Natural killer cell treated with Interleukin-12 subunit alpha and Interleukin-12 subunit beta and Interleukin-15 and Interleukin-18, amount 100 ng/mL, for 72 hours (primary cell): Measurements from ENCODE around the gene UBE2R2. TPM values are rescaled to one million over a fixed set of nuclear protein-coding genes. Genes with fewer than 3 reads are reported as not detected.
"Not testable (repeated sequence)": the region's sequence is repeated elsewhere in the genome, so short reads cannot be mapped to it uniquely, and the experiment has no call there.

Experiments used
- ATAC-seq, 2 donors: fragments of 150-1000 bp; cut with Tn5 transposase in 1 of 2; sonication (Bioruptor Pico), chemical (Tn5 transposase) in 1 of 2; 2 replicates each; pipeline ENCODE4 v1.10.0; 2021
- DNase-seq: peaks from one replicate; pipeline ENCODE4 v3.0.0; 2022; ENCODE audit warnings: low spot score
- H3K27ac Mint-ChIP-seq, 2 donors: 1 replicate in 1 of 2; 2 replicates in 1 of 2; pipeline ENCODE4 v1.8.0; 2022; ENCODE audit warnings: mixed read lengths in 2 of 2, mild to moderate bottlenecking in 1 of 2, moderate library complexity in 1 of 2
- H3K27me3 Mint-ChIP-seq, 2 donors: 1 replicate in 1 of 2; 2 replicates in 1 of 2; pipeline ENCODE4 v1.8.0; 2022; ENCODE audit warnings: mixed read lengths in 2 of 2
- H3K36me3 Mint-ChIP-seq: one replicate; pipeline ENCODE4 v1.8.0; 2022; ENCODE audit warnings: mixed read lengths
- H3K4me1 Mint-ChIP-seq, 2 donors: 1 replicate in 1 of 2; 2 replicates in 1 of 2; pipeline ENCODE4 v1.8.0; 2022; ENCODE audit warnings: low read depth in 2 of 2, mixed read lengths in 2 of 2, mild to moderate bottlenecking in 1 of 2
- H3K4me3 Mint-ChIP-seq: one replicate; pipeline ENCODE4 v1.8.0; 2022; ENCODE audit warnings: mixed read lengths
- H3K9me3 Mint-ChIP-seq: 2 replicates; pipeline ENCODE4 v1.8.0; 2022; ENCODE audit warnings: mixed read lengths
- total RNA-seq, 2 donors: library from RNA; stranded (reverse); gene quantifications; one replicate each; pipeline ENCODE4 v1.2.3, GENCODE V29; 2022

Gene UBE2R2, protein sequence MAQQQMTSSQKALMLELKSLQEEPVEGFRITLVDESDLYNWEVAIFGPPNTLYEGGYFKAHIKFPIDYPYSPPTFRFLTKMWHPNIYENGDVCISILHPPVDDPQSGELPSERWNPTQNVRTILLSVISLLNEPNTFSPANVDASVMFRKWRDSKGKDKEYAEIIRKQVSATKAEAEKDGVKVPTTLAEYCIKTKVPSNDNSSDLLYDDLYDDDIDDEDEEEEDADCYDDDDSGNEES
- 10 to 100 TPM; 37.5 to 40.0 TPM for total RNA-seq

DNA sequence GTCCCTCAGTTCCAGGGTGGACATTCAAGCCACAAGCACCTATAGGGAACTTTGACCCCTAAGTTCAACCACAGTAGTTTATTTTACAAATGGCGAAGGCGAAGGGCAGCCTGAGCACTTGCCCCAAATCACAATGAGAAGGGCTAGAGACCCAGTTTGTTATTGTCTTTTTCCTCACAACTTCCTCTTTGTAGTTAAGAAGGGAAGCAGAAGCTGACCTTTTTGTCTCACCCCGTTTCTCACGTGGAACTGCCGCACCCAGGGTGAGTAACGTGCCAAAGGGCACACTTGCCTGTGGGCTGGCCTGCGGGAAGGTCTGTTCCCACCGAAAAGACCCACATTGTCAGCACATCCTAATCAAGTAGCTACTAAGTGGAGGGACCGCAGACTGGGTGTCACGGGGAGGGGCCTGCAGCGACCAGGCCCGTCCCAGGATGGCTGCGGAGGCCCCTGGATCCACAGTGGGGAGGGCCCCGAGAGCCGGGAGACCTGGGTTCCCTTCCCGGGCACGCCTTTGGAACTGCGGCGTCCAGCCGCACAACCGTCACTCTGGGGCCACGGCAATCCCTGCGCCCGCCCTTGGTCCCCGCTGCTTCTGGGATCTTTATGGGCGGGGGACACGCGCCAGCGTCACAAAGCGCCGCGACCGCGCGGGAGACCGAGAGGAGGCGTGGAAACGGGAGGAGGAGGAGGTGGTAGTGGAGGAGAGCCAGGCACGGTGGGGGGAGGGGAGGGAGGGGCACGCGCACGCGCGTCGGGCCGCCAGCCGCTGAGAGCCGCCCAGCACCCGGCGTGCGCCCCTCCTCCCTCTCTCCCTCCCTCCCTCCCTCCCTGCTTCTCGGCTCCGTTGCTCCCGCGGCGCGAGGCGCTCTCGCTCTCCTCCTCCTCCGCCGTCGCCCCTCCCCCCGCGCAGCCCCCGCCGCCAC, at the start of gene UBE2R2:
TSS of gene UBE2R2 (plus strand) at position 834 of the 926 bp plus-strand sequence. CDS start 598 bp downstream, outside the sequence.
- H3K27ac Mint-ChIP-seq = peak within 1 kb of the TSS; percentile 88 to 92
- peaks cover 47 to 54% of the 10 kb centered on the region in 2 donors for H3K4me1 Mint-ChIP-seq
- H3K9me3 Mint-ChIP-seq = no peaks in the 10 kb centered on the region
- H3K27me3 Mint-ChIP-seq = no peaks in the 10 kb centered on the region
- peaks cover 7% of the 10 kb centered on the region for H3K36me3 Mint-ChIP-seq
- H3K4me3 Mint-ChIP-seq = peak within 1 kb of the TSS; percentile 87
- DNase-seq = peak; percentile 93
- peak; percentile 87 to 91 for ATAC-seq

DNA sequence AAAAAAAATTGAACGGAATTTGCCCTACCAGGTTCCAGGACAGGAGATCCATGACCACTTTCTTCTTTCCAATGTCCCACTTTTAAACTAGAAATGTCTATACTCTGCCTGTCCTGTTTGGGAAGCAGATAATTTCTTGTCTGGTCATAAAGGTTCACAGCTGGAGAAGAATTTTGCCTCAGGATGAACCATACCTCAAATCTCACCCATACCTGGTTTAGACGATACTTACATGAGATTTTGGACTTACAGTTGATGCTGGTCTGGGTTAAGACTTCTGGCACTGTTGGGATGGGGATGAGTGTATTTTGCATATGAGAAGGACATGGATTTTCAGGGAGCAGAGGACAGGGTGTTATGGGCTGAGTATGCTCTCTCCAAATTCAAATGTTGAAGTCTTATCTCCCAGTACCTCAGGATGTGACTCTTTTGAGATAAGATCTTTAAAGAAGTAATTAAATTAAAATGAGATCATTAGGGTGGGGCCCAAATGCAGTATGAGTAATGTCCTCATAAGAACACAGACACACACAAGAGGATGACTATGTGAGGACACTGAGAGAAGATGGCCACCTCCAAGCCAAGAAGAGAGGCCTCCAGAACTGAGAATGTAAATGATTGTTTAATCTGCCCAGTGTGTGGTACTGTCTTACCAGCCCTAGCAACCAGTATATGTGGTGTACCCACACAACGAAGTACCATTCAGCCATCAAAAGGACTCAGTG, 46.6 kb upstream of the UBE2R2 start:
- not testable (repeated sequence) for H3K9me3 Mint-ChIP-seq, H3K4me3 Mint-ChIP-seq, H3K36me3 Mint-ChIP-seq, H3K27me3 Mint-ChIP-seq, H3K4me1 Mint-ChIP-seq, H3K27ac Mint-ChIP-seq, DNase-seq
- ATAC-seq = peak in 1 of 2 donors; percentile 53

GRCh38 chr9:33773135-33773534, 43.8 kb upstream of the UBE2R2 start:
- not testable (repeated sequence) for ATAC-seq, H3K27me3 Mint-ChIP-seq, H3K4me1 Mint-ChIP-seq, H3K9me3 Mint-ChIP-seq, H3K4me3 Mint-ChIP-seq, DNase-seq, H3K36me3 Mint-ChIP-seq, H3K27ac Mint-ChIP-seq

DNA sequence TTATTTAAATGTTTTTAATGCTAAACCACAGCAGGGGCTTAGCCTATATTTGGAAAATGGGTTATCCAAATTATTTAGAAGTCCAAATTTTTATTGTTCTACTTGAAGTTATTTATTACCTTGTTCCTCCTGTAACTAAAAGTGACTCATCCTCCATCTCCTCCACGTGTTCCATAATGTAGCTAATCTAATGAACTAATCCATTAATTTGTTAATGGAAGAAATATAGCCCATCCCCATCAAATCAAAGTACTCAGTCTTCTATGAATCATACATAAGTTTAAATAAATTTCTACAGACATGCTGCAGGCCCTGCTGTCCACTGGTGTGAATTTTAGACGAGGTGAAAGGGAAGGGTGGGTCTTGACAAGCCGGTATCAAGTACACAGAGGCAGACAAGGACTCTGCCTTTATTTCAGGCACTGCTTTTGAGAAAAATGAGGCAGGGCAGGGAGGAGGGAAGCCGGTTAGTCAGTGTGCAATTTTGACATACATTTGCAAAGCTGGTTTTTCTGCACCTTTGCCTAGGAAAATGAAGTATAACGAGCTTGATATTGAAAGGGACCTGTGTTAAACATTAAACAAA, 42.8 kb upstream of the UBE2R2 start:
- H3K36me3 Mint-ChIP-seq, H3K9me3 Mint-ChIP-seq, ATAC-seq, H3K27ac Mint-ChIP-seq, H3K4me1 Mint-ChIP-seq, H3K4me3 Mint-ChIP-seq, DNase-seq: not testable (repeated sequence)
- H3K27me3 Mint-ChIP-seq = peaks cover 7 to 10% of the 10 kb centered on the region in 2 donors

DNA sequence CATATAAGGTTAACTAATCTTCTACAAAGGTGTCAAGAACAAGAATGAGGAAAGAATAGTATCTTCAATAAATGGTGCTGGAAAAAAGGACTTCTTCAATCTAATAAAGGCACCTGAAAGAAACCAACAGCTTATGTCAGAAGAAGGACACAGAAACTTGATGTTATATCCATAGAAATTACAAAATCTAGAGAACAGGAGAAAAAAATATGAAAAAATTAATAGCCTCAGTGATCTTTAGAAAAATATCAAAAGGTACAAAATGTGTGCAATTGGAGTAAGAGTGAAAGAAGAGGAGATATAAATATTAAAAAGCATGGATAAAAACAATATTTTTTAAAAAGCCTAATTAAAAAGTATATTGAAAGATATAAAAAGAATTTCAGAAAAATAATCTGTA, 40.4 kb upstream of the UBE2R2 start:
- Mint-ChIP-seq H3K9me3 (no peaks in the 10 kb centered on the region), H3K27ac (no peak overlapping the region), H3K4me1 (peaks cover 5 to 8% of the 10 kb centered on the region in 2 donors), H3K27me3 (peaks cover 7 to 12% of the 10 kb centered on the region in 2 donors), H3K4me3 (no peak overlapping the region), H3K36me3 (no peaks in the 10 kb centered on the region)
- ATAC-seq (no peak), DNase-seq (no peak)

DNA sequence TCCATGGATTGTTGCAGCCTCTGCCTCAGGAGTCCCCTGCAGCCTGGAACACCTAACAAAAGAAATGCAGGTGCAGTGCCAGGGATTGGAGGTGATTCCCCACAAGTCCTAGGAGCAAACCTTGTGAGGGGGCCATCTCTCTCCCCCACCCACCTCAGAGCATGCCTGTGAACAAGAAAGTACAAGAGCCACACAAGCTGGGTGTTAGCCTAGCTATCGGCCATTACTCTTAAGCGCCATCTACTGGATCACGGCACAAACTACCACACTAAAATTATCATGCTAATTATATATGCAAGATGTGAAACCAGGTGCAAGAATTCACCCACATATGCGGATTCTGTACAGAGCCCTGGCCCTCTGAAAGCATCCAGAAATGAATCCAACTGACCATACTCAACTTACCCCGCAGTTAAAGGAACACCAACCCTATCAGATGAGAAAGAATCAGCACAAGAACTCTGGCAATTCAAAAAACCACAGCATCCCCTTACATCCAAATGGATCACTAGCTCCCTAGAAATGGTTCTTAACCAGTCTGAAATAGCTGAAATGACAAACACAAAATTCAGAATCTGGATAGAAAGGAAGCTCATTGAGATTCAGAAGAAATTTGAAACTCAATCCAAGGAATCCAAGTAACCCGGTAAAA, 38.1 kb upstream of the UBE2R2 start:
- no peak for DNase-seq
- Mint-ChIP-seq H3K4me3 (no peak overlapping the region), H3K9me3 (no peaks in the 10 kb centered on the region)

DNA sequence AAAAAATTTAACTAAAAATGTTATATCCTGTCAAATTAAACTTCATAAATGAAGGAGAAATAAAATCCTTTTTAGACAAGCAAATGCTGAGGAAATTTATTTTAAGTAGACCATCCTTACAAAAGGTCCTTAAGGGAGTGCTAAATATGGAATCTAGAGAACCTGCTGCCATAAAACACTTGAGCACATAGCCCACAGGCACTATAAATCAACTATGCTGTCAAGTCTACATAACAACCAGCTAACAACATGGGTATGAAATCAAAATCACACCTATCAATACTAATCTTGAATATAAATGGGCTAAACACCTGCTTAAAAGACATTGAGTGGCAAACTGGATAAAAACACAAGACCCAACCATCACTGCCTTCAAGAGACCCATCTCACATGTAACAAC, 36.7 kb upstream of the UBE2R2 start:
- H3K9me3 Mint-ChIP-seq = no peaks in the 10 kb centered on the region
- H3K36me3 Mint-ChIP-seq = no peaks in the 10 kb centered on the region
- peaks cover 8 to 9% of the 10 kb centered on the region in 2 donors for H3K4me1 Mint-ChIP-seq
- peaks cover 12 to 15% of the 10 kb centered on the region in 2 donors for H3K27me3 Mint-ChIP-seq
- no peak overlapping the region for H3K27ac Mint-ChIP-seq
- no peak for DNase-seq
- no peak for ATAC-seq
- H3K4me3 Mint-ChIP-seq = no peak overlapping the region

More for the DNA sequence above, 38.1 kb upstream of the UBE2R2 start:
- Mint-ChIP-seq H3K4me1 (peaks cover 8 to 9% of the 10 kb centered on the region in 2 donors), H3K27me3 (peaks cover 12 to 13% of the 10 kb centered on the region in 2 donors), H3K27ac (no peak overlapping the region), H3K36me3 (no peaks in the 10 kb centered on the region)
- ATAC-seq = peak; percentile 66 to 76

GRCh38 chr9:33781736-33782135, 35.2 kb upstream of the UBE2R2 start:
- peaks cover 8 to 23% of the 10 kb centered on the region in 2 donors for H3K27me3 Mint-ChIP-seq
- no peak overlapping the region for H3K4me3 Mint-ChIP-seq
- no peak overlapping the region for H3K27ac Mint-ChIP-seq
- no peaks in the 10 kb centered on the region for H3K9me3 Mint-ChIP-seq
- peaks cover 5 to 9% of the 10 kb centered on the region in 2 donors for H3K4me1 Mint-ChIP-seq
- ATAC-seq (no peak), DNase-seq (no peak)
- no peaks in the 10 kb centered on the region for H3K36me3 Mint-ChIP-seq

GRCh38 chr9:33782395-33783152, 34.4 kb upstream of the UBE2R2 start:
- no peak overlapping the region for H3K27ac Mint-ChIP-seq
- no peak overlapping the region for H3K4me3 Mint-ChIP-seq

GRCh38 chr9:33785914-33786313, 31.0 kb upstream of the UBE2R2 start:
- Mint-ChIP-seq H3K36me3 (no peaks in the 10 kb centered on the region), H3K4me1 (peaks cover 0 to 4% of the 10 kb centered on the region in 2 donors), H3K9me3 (no peaks in the 10 kb centered on the region), H3K4me3 (no peak overlapping the region), H3K27me3 (peaks cover 11 to 21% of the 10 kb centered on the region in 2 donors), H3K27ac (no peak overlapping the region)
- no peak for ATAC-seq
- DNase-seq = no peak

More at GRCh38 chr9:33782395-33783152, 34.4 kb upstream of the UBE2R2 start:
- Mint-ChIP-seq H3K4me1 (peaks cover 5 to 9% of the 10 kb centered on the region in 2 donors), H3K27me3 (peaks cover 11 to 21% of the 10 kb centered on the region in 2 donors), H3K9me3 (no peaks in the 10 kb centered on the region), H3K36me3 (no peaks in the 10 kb centered on the region)
- DNase-seq = no peak
- ATAC-seq = no peak

DNA sequence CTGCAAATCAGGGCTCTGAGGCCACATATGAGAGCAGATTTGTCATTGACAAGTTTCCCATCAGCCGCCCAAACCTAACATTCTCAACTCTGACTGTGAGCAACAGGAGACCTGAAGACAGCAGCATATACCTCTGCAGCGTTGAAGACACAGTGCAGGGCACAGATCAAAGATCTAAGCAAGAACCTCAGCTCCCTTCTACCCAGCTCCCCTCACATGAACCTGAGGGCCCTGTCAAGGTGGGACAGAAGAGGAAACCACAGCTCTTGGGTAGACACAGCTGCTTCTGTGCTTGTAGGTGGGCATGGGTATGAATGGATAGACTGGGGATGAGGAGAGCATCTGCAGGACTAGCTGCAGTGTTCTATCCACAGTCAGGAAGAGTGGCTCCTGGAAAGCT, 30.3 kb upstream of the UBE2R2 start:
- Mint-ChIP-seq H3K36me3 (no peaks in the 10 kb centered on the region), H3K9me3 (no peaks in the 10 kb centered on the region), H3K4me3 (no peak overlapping the region), H3K27me3 (peaks cover 9 to 22% of the 10 kb centered on the region in 2 donors), H3K27ac (no peak overlapping the region), H3K4me1 (peaks cover 0 to 4% of the 10 kb centered on the region in 2 donors)
- no peak for ATAC-seq
- DNase-seq = no peak

DNA sequence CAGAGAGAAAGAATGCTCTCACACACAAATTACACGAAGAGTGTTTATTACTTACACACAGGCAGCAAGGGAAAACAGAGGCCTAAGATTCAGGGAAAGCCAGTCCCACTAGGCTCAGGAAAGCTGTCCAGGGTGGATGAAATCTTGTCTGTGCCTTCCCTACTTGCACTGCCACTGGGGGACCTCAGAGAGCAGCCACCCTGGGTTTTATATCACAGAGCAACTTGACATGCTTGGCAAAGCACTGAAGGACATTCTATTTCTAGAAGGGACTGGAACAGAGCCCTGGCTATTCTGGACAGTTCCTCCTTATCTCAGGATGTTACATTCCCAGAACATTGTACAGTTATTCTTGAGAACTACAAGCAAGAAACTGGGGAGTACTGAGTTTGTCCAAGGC, 29.1 kb upstream of the UBE2R2 start:
- no peaks in the 10 kb centered on the region for H3K36me3 Mint-ChIP-seq
- ATAC-seq = no peak
- no peaks in the 10 kb centered on the region for H3K4me1 Mint-ChIP-seq
- H3K9me3 Mint-ChIP-seq = no peaks in the 10 kb centered on the region
- peaks cover 14 to 29% of the 10 kb centered on the region in 2 donors for H3K27me3 Mint-ChIP-seq
- no peak overlapping the region for H3K4me3 Mint-ChIP-seq
- no peak for DNase-seq
- no peak overlapping the region for H3K27ac Mint-ChIP-seq
